Mesothelial cell of epicardium (in vitro differentiated cells): Measurements from ENCODE around the gene SNRPA. TPM values are rescaled to one million over a fixed set of nuclear protein-coding genes. Genes with fewer than 3 reads are reported as not detected.

Experiments used
- DNase-seq, 2 experiments: peaks; one replicate each; pipeline ENCODE4 v3.0.0; 2021; ENCODE audit warnings: low spot score in 2 of 2; ENCODE audit not compliant: unreplicated experiment in 2 of 2
- H3K27ac Mint-ChIP-seq: 2 replicates; pipeline ENCODE4 v1.8.0; 2021; ENCODE audit warnings: mixed read lengths
- H3K27me3 Mint-ChIP-seq: 2 replicates; pipeline ENCODE4 v1.8.0; 2021; ENCODE audit warnings: low read depth, mixed read lengths
- H3K36me3 Mint-ChIP-seq: 2 replicates; pipeline ENCODE4 v1.8.0; 2021; ENCODE audit warnings: mixed read lengths
- H3K4me1 Mint-ChIP-seq: 2 replicates; pipeline ENCODE4 v1.8.0; 2021; ENCODE audit warnings: mixed read lengths
- H3K4me3 Mint-ChIP-seq: 2 replicates; pipeline ENCODE4 v1.8.0; 2021; ENCODE audit warnings: mild to moderate bottlenecking, moderate library complexity, mixed read lengths
- H3K9me3 Mint-ChIP-seq: 2 replicates; pipeline ENCODE4 v1.8.0; 2021; ENCODE audit warnings: mixed read lengths
- CTCF ChIP-seq: fragments of 200-600 bp; sonication (generic); IDR thresholded peaks from one replicate; pipeline ENCODE4 v1.5.0; 2021; ENCODE audit warnings: antibody characterized with exemption; ENCODE audit not compliant: unreplicated experiment
- total RNA-seq: library from RNA; stranded (reverse); gene quantifications from 3 replicates; pipeline ENCODE4 v1.2.1, GENCODE V29; 2021

The SNRPA gene
- total RNA-seq, 1 donor from 2014 or later, result 109 TPM

GRCh38 chr19:40801426-40802299, 50.7 kb downstream of the SNRPA start:
- no peak for TF ChIP-seq CTCF
- Mint-ChIP-seq H3K4me3 (peak overlapping the region; percentile 82), H3K27ac (peak overlapping the region; percentile 34), H3K4me1 (peaks cover 54% of the 10 kb centered on the region), H3K9me3 (no peaks in the 10 kb centered on the region), H3K27me3 (no peaks in the 10 kb centered on the region), H3K36me3 (peaks cover 2% of the 10 kb centered on the region)
- DNase-seq, result no peak

- H3K36me3 Mint-ChIP-seq, result peaks cover 2% of the 10 kb centered on the region
- no peaks in the 10 kb centered on the region for H3K9me3 Mint-ChIP-seq
- no peak for TF ChIP-seq CTCF
- H3K4me3 Mint-ChIP-seq, result peak overlapping the region; percentile 82
- peak overlapping the region; percentile 66 for H3K27ac Mint-ChIP-seq
- H3K27me3 Mint-ChIP-seq, result no peaks in the 10 kb centered on the region
- peaks cover 61% of the 10 kb centered on the region for H3K4me1 Mint-ChIP-seq
- no peak for DNase-seq
Observed at GRCh38 chr19:40802300-40803169, 51.5 kb downstream of the SNRPA start.

- peak overlapping the region; percentile 33 for H3K4me3 Mint-ChIP-seq
- no peak for TF ChIP-seq CTCF
- H3K9me3 Mint-ChIP-seq, result no peaks in the 10 kb centered on the region
- peaks cover 4% of the 10 kb centered on the region for H3K36me3 Mint-ChIP-seq
- H3K27ac Mint-ChIP-seq, result peak overlapping the region; percentile 66
- H3K4me1 Mint-ChIP-seq, result peaks cover 61% of the 10 kb centered on the region
- DNase-seq, result no peak
- no peaks in the 10 kb centered on the region for H3K27me3 Mint-ChIP-seq
Observed at GRCh38 chr19:40803170-40803856, 52.3 kb downstream of the SNRPA start.

GRCh38 chr19:40803857-40804782, 53.1 kb downstream of the SNRPA start:
- TF ChIP-seq CTCF, result no peak
- Mint-ChIP-seq H3K4me1 (peaks cover 58% of the 10 kb centered on the region), H3K27ac (peak overlapping the region; percentile 62), H3K9me3 (no peaks in the 10 kb centered on the region), H3K4me3 (no peak overlapping the region), H3K27me3 (no peaks in the 10 kb centered on the region), H3K36me3 (peaks cover 4% of the 10 kb centered on the region)
- no peak for DNase-seq
